Measurements from ENCODE around the gene PLEK. TPM values are rescaled to one million over a fixed set of nuclear protein-coding genes. Genes with fewer than 3 reads are reported as not detected.
"Not testable (repeated sequence)": the region's sequence is repeated elsewhere in the genome, so short reads cannot be mapped to it uniquely, and the experiment has no call there.

PLEK gene
- polyA plus RNA-seq, 1 donor: 8.0 TPM

DNA sequence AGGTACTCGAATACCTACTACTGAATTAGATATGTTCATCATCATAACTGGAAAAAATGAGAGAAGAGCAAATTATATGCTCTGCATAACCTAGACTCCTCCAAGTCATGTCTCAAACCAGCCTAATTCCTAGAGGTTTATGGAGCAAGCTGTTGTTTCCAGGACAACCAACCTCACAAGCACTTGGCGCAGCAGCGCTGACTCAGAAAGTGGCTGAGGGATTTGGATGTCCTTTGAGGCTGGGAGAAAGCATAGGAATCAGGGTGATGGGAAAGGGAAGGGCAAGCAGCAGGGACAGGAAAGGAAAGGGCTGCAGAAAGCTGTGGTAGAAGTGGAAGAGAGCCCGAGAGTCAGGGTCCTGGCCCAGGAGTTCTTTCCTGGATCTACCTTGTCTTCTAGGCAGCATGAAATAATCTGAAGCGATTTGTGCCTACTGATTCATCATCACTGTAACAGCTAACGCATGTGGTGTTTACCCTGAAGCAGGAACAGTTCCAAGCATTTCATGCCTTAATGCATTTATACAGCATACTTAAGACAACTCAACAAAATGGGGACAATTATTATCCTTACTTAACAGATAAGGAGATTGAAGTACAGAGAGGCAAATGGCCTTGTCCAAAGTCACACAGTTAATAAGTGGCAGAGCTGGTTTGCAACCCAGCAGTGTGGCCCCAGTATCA lies 3.7 kb downstream of the PLEK start:
- Histone ChIP-seq H3K4me1 (ENCODE audit: control insufficient read depth, insufficient read depth, low read length) (no peaks in the 10 kb centered on the region), H3K9me3 (ENCODE audit: control insufficient read depth, low read depth, low read length) (no peaks in the 10 kb centered on the region), H3K27ac (ENCODE audit: low read length) (no peak overlapping the region), H3K27me3 (ENCODE audit: control insufficient read depth, insufficient read depth, low read length) (peaks cover 3% of the 10 kb centered on the region), H3K36me3 (ENCODE audit: control insufficient read depth, insufficient read depth, low read length) (no peaks in the 10 kb centered on the region), H3K4me3 (ENCODE audit: low read length) (no peak overlapping the region)
- 92% methylated on average over 2 of the region's 6 CpGs for WGBS (ENCODE audit: insufficient coverage, low lambda C conversion rate)
- DNase-seq: no peak

DNA sequence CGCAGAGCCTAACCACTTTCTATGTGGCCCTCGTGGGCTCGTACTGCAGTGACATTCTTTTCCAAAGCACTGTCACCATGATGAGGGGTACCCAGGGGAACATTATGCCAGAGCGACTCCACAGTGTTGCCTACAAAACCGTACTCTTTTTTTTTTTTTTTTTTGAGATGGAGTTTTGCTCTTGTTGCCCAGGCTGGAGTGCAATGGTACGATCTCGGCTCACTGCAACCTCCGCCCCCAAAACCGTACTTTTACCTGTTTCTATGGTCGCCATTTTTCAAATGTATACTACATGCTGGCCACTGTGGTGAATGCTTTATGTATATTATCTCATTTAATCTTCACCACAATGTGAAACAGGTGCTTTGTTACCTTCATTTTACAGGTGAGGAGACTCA lies 4.3 kb downstream of the PLEK start:
- no peak overlapping the region for H3K4me3 ChIP-seq (ENCODE audit: low read length)
- peaks cover 3% of the 10 kb centered on the region for H3K27me3 ChIP-seq (ENCODE audit: control insufficient read depth, insufficient read depth, low read length)
- no peak overlapping the region for H3K27ac ChIP-seq (ENCODE audit: low read length)
- H3K36me3 ChIP-seq (ENCODE audit: control insufficient read depth, insufficient read depth, low read length): no peaks in the 10 kb centered on the region
- no peak for DNase-seq
- no peaks in the 10 kb centered on the region for H3K4me1 ChIP-seq (ENCODE audit: control insufficient read depth, insufficient read depth, low read length)
- 90% methylated on average over 2 of the region's 10 CpGs for WGBS (ENCODE audit: insufficient coverage, low lambda C conversion rate)
- no peaks in the 10 kb centered on the region for H3K9me3 ChIP-seq (ENCODE audit: control insufficient read depth, low read depth, low read length)

DNA sequence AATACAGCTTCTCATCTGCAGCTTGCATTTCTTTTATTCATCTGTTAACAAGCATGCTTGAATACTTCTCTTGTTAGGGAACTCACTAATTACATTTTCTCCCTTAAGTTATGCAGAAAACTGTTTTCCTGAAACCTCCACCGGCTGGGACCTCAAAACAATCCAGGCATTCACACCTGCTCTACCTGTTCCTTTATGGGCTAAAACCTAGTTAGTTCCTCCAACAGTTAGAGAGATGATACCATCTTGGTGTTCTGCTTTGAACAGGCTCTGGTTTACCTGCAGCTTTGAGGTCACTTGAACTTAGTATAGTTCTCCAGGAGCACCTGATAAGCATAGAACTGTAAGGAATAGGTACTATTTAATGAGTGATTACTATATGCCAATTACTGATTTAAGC lies 6.1 kb downstream of the PLEK start:
- no peak for DNase-seq

DNA sequence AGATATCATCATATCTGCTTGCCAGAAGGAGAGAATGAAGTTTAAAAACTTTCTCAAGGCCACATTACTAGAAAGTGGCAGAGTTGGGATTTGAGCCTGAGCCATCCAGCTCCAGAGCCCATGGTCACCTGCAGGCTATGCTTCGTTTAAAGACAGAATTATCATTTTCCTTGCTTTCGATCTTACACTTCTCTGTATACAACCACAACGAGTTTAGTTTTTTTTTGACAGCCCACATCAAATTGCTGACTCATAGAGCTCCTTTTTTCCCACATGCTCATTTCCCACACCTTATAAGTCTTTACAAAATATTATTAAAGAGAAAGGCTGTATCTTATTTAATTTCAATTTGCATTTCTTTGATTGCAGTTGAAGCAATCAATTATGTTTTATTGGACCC lies 6.5 kb downstream of the PLEK start:
- no peak for DNase-seq
- Histone ChIP-seq H3K27ac (ENCODE audit: low read length) (no peak overlapping the region), H3K4me3 (ENCODE audit: low read length) (no peak overlapping the region), H3K36me3 (ENCODE audit: control insufficient read depth, insufficient read depth, low read length) (no peaks in the 10 kb centered on the region), H3K9me3 (ENCODE audit: control insufficient read depth, low read depth, low read length) (no peaks in the 10 kb centered on the region), H3K27me3 (ENCODE audit: control insufficient read depth, insufficient read depth, low read length) (no peaks in the 10 kb centered on the region), H3K4me1 (ENCODE audit: control insufficient read depth, insufficient read depth, low read length) (no peaks in the 10 kb centered on the region)
- WGBS (ENCODE audit: insufficient coverage, low lambda C conversion rate): 100% methylated on average over 1 of the region's 3 CpGs

More for the DNA sequence above, 6.1 kb downstream of the PLEK start:
- H3K27me3 ChIP-seq (ENCODE audit: control insufficient read depth, insufficient read depth, low read length): no peaks in the 10 kb centered on the region
- H3K4me3 ChIP-seq (ENCODE audit: low read length): no peak overlapping the region
- H3K27ac ChIP-seq (ENCODE audit: low read length): no peak overlapping the region
- no CpG with 5 or more reads among the region's 1 CpG for WGBS (ENCODE audit: insufficient coverage, low lambda C conversion rate)
- no peaks in the 10 kb centered on the region for H3K4me1 ChIP-seq (ENCODE audit: control insufficient read depth, insufficient read depth, low read length)
- H3K9me3 ChIP-seq (ENCODE audit: control insufficient read depth, low read depth, low read length): no peaks in the 10 kb centered on the region
- H3K36me3 ChIP-seq (ENCODE audit: control insufficient read depth, insufficient read depth, low read length): no peaks in the 10 kb centered on the region

DNA sequence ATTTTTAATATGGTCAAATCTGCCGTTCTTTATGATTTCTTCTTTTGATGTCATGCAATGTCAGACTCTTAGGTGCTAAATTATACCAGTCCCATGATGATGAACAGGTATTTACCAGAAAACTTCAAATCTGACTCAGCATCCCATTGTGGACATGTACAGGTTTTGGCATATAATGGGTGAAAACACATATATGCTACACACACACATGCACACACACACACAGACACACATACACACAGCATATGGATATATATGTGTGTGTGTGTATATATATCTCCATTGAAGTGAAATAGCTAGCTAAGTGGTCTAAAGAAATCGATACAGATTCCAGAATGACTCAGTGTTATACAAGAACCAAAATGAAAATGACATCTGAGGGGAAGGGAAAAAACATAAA lies 7.4 kb downstream of the PLEK start:
- H3K4me1 ChIP-seq (ENCODE audit: control insufficient read depth, insufficient read depth, low read length): no peaks in the 10 kb centered on the region
- H3K27ac ChIP-seq (ENCODE audit: low read length): no peak overlapping the region
- 100% methylated on average over 1 of the region's 2 CpGs for WGBS (ENCODE audit: insufficient coverage, low lambda C conversion rate)

DNA sequence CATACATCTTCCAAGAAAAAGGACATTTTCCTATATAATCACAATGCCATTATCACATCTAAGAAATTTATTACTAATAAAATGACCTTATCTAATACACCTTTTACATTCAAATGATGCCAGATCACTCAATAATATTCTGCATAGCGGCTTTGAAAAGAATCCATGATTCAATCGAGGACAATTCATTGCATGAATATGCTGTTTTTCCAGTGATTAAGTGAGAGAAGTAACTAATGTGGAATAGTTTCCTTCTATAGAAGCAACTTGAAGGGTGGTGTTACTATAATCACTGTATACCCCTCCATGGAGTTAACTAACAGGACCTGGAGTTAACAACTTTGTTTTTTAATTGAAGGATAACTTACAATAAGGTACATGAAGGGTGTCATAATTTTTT lies 9.1 kb downstream of the PLEK start:
- H3K36me3 ChIP-seq (ENCODE audit: control insufficient read depth, insufficient read depth, low read length): no peaks in the 10 kb centered on the region
- H3K4me3 ChIP-seq (ENCODE audit: low read length): no peak overlapping the region
- H3K27me3 ChIP-seq (ENCODE audit: control insufficient read depth, insufficient read depth, low read length): no peaks in the 10 kb centered on the region
- no CpG with 5 or more reads among the region's 2 CpGs for WGBS (ENCODE audit: insufficient coverage, low lambda C conversion rate)
- no peak overlapping the region for H3K27ac ChIP-seq (ENCODE audit: low read length)
- H3K4me1 ChIP-seq (ENCODE audit: control insufficient read depth, insufficient read depth, low read length): no peaks in the 10 kb centered on the region
- DNase-seq: no peak
- no peaks in the 10 kb centered on the region for H3K9me3 ChIP-seq (ENCODE audit: control insufficient read depth, low read depth, low read length)

More for the DNA sequence above, 7.4 kb downstream of the PLEK start:
- H3K4me3 ChIP-seq (ENCODE audit: low read length): no peak overlapping the region
- H3K9me3 ChIP-seq (ENCODE audit: control insufficient read depth, low read depth, low read length): no peaks in the 10 kb centered on the region
- no peaks in the 10 kb centered on the region for H3K36me3 ChIP-seq (ENCODE audit: control insufficient read depth, insufficient read depth, low read length)
- DNase-seq: no peak
- no peaks in the 10 kb centered on the region for H3K27me3 ChIP-seq (ENCODE audit: control insufficient read depth, insufficient read depth, low read length)

DNA sequence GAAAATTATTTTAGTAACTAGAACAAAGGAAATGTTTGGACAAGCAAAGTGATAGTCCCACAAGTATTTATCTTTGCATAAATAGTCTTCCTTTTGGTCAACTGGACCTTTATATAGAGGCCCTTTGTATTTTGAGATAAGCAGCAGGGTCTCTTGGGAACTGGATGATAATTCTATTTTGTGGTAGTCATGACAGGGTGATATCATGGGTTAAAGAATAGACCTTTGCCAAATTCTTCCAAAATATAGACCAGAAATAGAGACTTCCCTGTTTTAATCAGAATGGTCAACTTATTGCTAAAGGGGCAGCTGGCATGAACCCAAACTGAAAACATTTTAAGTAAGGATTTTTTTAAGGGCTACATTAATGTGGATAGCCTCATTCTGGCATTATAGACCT lies 10.5 kb downstream of the PLEK start:
- DNase-seq: no peak
- H3K36me3 ChIP-seq (ENCODE audit: control insufficient read depth, insufficient read depth, low read length): no peaks in the 10 kb centered on the region
- H3K27me3 ChIP-seq (ENCODE audit: control insufficient read depth, insufficient read depth, low read length): peaks cover 8% of the 10 kb centered on the region
- H3K9me3 ChIP-seq (ENCODE audit: control insufficient read depth, low read depth, low read length): no peaks in the 10 kb centered on the region
- no peak overlapping the region for H3K27ac ChIP-seq (ENCODE audit: low read length)
- no peaks in the 10 kb centered on the region for H3K4me1 ChIP-seq (ENCODE audit: control insufficient read depth, insufficient read depth, low read length)
- no peak overlapping the region for H3K4me3 ChIP-seq (ENCODE audit: low read length)

DNA sequence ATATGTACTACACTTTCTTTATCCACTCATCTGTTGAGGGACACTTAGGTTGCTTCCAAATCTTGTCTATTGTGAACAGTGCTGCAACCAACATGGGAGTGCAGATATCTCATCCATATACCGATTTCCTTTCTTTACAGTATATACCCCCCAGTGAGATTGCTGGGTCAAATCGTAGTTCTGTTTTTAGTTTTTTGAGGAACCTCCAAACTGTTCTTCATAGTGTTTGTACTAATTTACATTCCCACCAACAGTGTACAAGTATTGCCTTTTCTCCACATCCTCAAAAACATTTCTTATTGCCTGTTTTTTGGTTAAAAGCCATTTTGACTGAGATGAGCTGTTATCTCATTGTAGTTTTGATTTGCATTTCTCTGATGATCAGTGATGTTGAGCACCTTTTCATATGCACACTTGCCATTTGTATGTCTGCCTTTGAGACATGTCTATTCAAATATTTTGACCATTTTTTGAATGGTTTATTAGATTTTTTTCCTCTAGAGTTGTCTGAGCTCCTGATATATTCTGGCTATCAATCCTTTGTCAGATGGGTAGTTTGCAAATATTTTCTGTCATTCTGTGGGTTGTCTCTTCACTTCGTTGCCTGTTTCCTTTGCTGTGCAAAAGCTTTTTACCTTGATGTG lies 12.2 kb downstream of the PLEK start:
- Histone ChIP-seq H3K27me3 (ENCODE audit: control insufficient read depth, insufficient read depth, low read length) (peaks cover 8% of the 10 kb centered on the region), H3K4me1 (ENCODE audit: control insufficient read depth, insufficient read depth, low read length) (no peaks in the 10 kb centered on the region), H3K4me3 (ENCODE audit: low read length) (no peak overlapping the region), H3K36me3 (ENCODE audit: control insufficient read depth, insufficient read depth, low read length) (no peaks in the 10 kb centered on the region), H3K9me3 (ENCODE audit: control insufficient read depth, low read depth, low read length) (no peaks in the 10 kb centered on the region), H3K27ac (ENCODE audit: low read length) (no peak overlapping the region)
- 88% methylated on average over 2 of the region's 3 CpGs for WGBS (ENCODE audit: insufficient coverage, low lambda C conversion rate)
- DNase-seq: no peak

DNA sequence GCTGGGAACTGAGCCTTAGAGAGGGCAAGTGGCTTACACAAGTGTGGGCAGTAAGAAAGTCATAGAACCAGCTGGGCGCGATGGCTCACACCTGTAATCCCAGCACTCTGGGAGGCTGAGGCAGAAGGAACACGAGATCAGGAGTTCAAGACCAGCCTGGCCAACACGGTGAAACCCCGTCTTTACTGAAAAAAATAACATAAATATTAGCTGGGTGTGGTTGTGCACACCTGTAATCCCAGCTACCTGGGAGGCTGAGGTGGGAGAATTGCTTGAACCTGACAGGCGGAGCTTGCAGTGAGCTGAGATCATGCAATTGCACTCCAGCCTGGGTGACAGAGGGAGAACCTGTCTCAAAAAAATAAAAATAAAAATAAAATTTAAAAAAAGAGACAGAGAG lies 13.7 kb downstream of the PLEK start:
- not testable (repeated sequence) for H3K4me3 ChIP-seq (ENCODE audit: low read length); H3K4me1 ChIP-seq (ENCODE audit: control insufficient read depth, insufficient read depth, low read length); H3K27ac ChIP-seq (ENCODE audit: low read length); DNase-seq; H3K36me3 ChIP-seq (ENCODE audit: control insufficient read depth, insufficient read depth, low read length); H3K9me3 ChIP-seq (ENCODE audit: control insufficient read depth, low read depth, low read length); H3K27me3 ChIP-seq (ENCODE audit: control insufficient read depth, insufficient read depth, low read length)
- no CpG with 5 or more reads among the region's 6 CpGs for WGBS (ENCODE audit: insufficient coverage, low lambda C conversion rate)

DNA sequence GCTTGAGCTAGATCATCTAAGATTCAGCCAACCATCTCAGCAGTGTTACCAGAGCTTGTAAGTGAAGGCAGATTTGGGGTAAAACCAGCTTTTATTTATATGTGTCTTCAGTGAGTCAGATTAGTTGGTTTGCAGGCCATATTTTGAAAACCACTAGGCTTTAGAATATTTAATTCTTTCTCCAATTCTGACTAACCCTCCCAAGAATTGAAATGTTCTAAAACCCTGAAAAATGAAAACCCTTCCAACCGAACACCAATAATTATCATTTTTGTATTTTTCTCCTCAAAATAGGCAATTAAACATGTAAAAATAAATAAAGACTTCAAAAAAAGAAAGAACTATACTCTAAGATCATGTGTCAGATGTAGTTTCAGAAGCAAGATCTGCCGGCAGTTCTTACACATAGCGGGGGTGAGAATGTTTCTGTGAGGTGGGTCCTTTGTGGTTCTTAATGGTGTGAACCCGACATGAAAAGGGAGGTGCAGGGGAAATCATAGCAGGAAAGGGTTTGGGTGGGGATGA lies 14.2 kb downstream of the PLEK start:
- no peak overlapping the region for H3K27ac ChIP-seq (ENCODE audit: low read length)

DNA sequence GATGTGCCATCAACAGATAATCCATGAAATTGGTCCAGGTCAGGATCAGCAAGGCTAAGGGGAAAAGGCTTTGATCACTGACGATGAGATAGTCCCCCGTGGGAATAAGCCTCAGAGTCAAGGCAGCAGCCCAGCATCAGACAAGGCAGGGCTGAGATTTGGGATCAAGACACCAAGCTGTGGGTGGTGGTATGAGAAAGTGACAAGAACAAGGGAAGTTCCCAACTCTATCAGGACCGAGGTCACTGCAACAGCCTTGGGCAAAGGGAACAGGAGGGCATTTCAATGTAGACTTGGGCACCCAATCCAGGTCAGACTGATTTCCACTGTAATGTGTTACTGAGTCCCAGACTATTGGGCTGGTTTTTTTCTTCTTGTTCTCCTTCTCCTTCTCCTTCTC lies 18.7 kb downstream of the PLEK start:
- Histone ChIP-seq H3K27ac (ENCODE audit: low read length) (no peak overlapping the region), H3K27me3 (ENCODE audit: control insufficient read depth, insufficient read depth, low read length) (peaks cover 14% of the 10 kb centered on the region), H3K36me3 (ENCODE audit: control insufficient read depth, insufficient read depth, low read length) (no peaks in the 10 kb centered on the region), H3K4me1 (ENCODE audit: control insufficient read depth, insufficient read depth, low read length) (no peaks in the 10 kb centered on the region), H3K4me3 (ENCODE audit: low read length) (no peak overlapping the region), H3K9me3 (ENCODE audit: control insufficient read depth, low read depth, low read length) (no peaks in the 10 kb centered on the region)
- DNase-seq: no peak
- no CpG with 5 or more reads among the region's 3 CpGs for WGBS (ENCODE audit: insufficient coverage, low lambda C conversion rate)

More for the DNA sequence above, 14.2 kb downstream of the PLEK start:
- H3K9me3 ChIP-seq (ENCODE audit: control insufficient read depth, low read depth, low read length): no peaks in the 10 kb centered on the region
- no peak for DNase-seq
- no peaks in the 10 kb centered on the region for H3K36me3 ChIP-seq (ENCODE audit: control insufficient read depth, insufficient read depth, low read length)
- H3K27me3 ChIP-seq (ENCODE audit: control insufficient read depth, insufficient read depth, low read length): peaks cover 8% of the 10 kb centered on the region
- H3K4me1 ChIP-seq (ENCODE audit: control insufficient read depth, insufficient read depth, low read length): no peaks in the 10 kb centered on the region
- H3K4me3 ChIP-seq (ENCODE audit: low read length): no peak overlapping the region
- WGBS (ENCODE audit: insufficient coverage, low lambda C conversion rate): no CpG with 5 or more reads among the region's 4 CpGs

All from large intestine (tissue), 3 donors.